Psoas muscle (tissue), 8 donors: ENCODE measurements around the gene SERP2. TPM values are rescaled to one million over a fixed set of nuclear protein-coding genes. Genes with fewer than 3 reads are reported as not detected.

Source experiments
- ATAC-seq, 4 donors: fragments of 200-7000 bp; cut with Tn5 transposase; one replicate each; pipeline ENCODE4 v1.9.1; 2020; ENCODE audit warnings: moderate library complexity in 3 of 4, mild to moderate bottlenecking in 2 of 4
- DNase-seq, 2 donors: peaks; one replicate each; pipeline ENCODE4 v3.0.0-alpha.2; 2020
- H3K27ac ChIP-seq: fragments of 200-600 bp; one replicate; pipeline ENCODE4 v1.8.0; 2022
- H3K27me3 ChIP-seq, 3 donors: fragments of 200-600 bp in 1 of 3; one replicate each; pipeline versions ENCODE4 v1.6.1 to v1.8.0; 2013 to 2022; ENCODE audit warnings: low read length in 2 of 3, mild to moderate bottlenecking in 2 of 3, moderate library complexity in 1 of 3; ENCODE audit not compliant: insufficient read depth in 3 of 3
- H3K36me3 ChIP-seq, 2 donors: fragments of 200-600 bp in 1 of 2; one replicate each; pipeline versions ENCODE4 v1.6.1 to v1.8.0; 2013 to 2022; ENCODE audit warnings: low read depth in 1 of 2, mild to moderate bottlenecking in 1 of 2, moderate library complexity in 1 of 2; ENCODE audit not compliant: insufficient read depth in 1 of 2
- H3K4me1 ChIP-seq: fragments of 200-600 bp; one replicate; pipeline ENCODE4 v1.8.0; 2022
- H3K4me3 ChIP-seq: fragments of 200-600 bp; one replicate; pipeline ENCODE4 v1.8.0; 2022; ENCODE audit warnings: mild to moderate bottlenecking
- H3K9me3 ChIP-seq: fragments of 200-600 bp; one replicate; pipeline ENCODE4 v1.8.0; 2022
- WGBS, 3 donors: extraction: QIAGEN DNeasy Blood & Tissue Kit; methylation state at CpG; one replicate each; pipeline versions ENCODE4 v1.1.6 to v1.1.7; 2013; 5-methylcytosine and 5-hydroxymethylcytosine counted together
- intact Hi-C, 2 donors: fragments of 100-400 bp; cut with DNase I; formaldehyde crosslinking; loops; one replicate each; pipeline versions ENCODE4 v1.11.0 to v1.14.2; 2022
- polyA plus RNA-seq, 3 donors: library from polyadenylated mRNA; stranded (reverse); fragments of 200-250 nt; gene quantifications; one replicate each; pipeline ENCODE4 v1.2.3, GENCODE V29; 2013
- total RNA-seq, 4 donors: library from RNA; stranded (reverse); fragmentation: NEBNext Ultra II Directional in 2 of 4; extraction: Animal tissue kit (Norgen Biotek cat#: 25700) in 2 of 4; gene quantifications; one replicate each; pipeline versions ENCODE4 v1.2.1 to v1.2.4, GENCODE V29; 2021 to 2023
- TF ChIP-seq, protein P1 (sequence below): fragments of 200-600 bp; IDR thresholded peaks from one replicate; pipeline ENCODE4 v1.8.0; 2022; ENCODE audit warnings: antibody characterized with exemption
- donor health status: healthy with polysubstance abuse.
- donor health status: DM: no; HTN: no; CAD: no; lungs with moderate emphysema.
- donor health status: Bipolar disorder and iron deficiency.
- donor health status: healthy.
- donor health status: DM: yes; HTN: yes; CAD: no.
- donor health status: DM: no; HTN: no; CAD: no.
- donor health status: DM: no; HTN: no; CAD: no.
- donor health status: DM: yes; HTN: yes; CAD: no.

Gene SERP2
- total and polyA plus RNA-seq, 7 donors: 0.57 to 1.8 (median 1.1) TPM

DNA sequence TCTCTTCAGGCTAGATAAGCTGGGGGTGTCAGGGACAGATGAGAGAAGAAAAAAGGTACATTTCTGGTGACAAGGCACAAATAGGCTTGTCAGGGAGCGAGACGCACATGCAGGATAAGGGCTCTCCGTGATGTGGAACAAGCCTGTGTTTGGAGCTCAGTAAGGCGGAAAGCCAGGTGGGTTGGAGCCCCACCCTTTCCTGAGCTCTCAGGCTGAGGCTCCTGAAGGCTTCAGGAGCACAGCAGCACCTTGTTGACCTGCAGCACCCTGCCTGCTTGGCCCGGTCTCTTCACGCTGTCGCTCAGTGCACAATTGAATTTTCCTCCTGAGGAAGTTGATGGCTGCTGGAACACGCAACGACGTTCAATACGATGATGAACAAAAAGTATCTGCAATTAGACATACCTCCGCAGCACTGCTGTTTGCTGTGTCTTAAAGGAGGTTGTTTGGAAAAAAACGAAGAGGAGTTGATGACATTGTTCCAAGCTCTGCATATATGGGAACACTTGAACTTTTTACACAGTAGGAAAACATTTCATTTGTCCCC, 29.3 kb downstream of the SERP2 start:
- WGBS, 3 donors: 80 to 85% (median 84%) methylated on average over 13 of the region's 13 CpGs

DNA sequence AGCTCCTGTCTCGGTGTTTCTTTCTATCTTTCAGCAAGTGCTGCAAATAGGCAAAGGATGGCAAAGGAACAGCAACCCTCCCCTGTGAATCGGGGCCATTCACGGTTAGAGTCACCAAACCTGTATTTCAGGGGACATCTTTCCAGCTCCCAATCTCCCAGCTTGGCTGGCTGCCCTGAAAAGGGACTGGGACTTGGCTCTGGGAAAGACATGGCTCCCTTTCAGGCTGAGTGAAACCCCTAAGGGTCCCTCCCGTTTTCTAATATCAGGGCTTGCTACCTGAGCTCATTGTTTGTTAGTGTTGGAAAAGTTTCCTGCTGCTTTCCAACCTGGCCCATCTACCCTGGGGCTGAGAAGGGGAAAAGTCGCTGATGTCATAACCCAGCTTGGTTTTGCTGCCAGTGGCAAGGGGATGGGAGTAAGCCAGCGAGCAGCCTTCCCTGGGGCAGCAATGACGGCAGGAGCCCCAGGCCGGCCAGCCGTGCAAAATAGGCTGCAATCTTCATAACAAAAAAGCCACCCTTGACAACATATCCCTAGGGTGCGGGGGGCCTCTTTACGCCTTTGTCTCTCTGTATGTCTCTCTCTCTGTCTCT, 29.9 kb downstream of the SERP2 start:
- Histone ChIP-seq H3K27ac (no peak overlapping the region), H3K4me3 (no peak overlapping the region), H3K9me3 (no peaks in the 10 kb centered on the region), H3K27me3 (no peaks in the 10 kb centered on the region), H3K4me1 (no peaks in the 10 kb centered on the region), H3K36me3 (no peaks in the 10 kb centered on the region)
- ATAC-seq: peak in 1 of 4 donors; percentile 11
- TF ChIP-seq, protein P1, sequence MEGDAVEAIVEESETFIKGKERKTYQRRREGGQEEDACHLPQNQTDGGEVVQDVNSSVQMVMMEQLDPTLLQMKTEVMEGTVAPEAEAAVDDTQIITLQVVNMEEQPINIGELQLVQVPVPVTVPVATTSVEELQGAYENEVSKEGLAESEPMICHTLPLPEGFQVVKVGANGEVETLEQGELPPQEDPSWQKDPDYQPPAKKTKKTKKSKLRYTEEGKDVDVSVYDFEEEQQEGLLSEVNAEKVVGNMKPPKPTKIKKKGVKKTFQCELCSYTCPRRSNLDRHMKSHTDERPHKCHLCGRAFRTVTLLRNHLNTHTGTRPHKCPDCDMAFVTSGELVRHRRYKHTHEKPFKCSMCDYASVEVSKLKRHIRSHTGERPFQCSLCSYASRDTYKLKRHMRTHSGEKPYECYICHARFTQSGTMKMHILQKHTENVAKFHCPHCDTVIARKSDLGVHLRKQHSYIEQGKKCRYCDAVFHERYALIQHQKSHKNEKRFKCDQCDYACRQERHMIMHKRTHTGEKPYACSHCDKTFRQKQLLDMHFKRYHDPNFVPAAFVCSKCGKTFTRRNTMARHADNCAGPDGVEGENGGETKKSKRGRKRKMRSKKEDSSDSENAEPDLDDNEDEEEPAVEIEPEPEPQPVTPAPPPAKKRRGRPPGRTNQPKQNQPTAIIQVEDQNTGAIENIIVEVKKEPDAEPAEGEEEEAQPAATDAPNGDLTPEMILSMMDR: no peak
- DNase-seq: no peak
- intact Hi-C loops: no loop called here
- 53 to 64% (median 60%) methylated on average over 11 of the region's 11 CpGs for WGBS, 3 donors

More for the DNA sequence above, 29.3 kb downstream of the SERP2 start:
- no peak overlapping the region for H3K27ac ChIP-seq
- intact Hi-C loops: no loop called here
- H3K27me3 ChIP-seq: no peaks in the 10 kb centered on the region
- no peaks in the 10 kb centered on the region for H3K36me3 ChIP-seq
- no peaks in the 10 kb centered on the region for H3K4me1 ChIP-seq
- DNase-seq (no peak), ATAC-seq (no peak)
- TF ChIP-seq, protein P1: no peak
- H3K9me3 ChIP-seq: no peaks in the 10 kb centered on the region
- no peak overlapping the region for H3K4me3 ChIP-seq

DNA sequence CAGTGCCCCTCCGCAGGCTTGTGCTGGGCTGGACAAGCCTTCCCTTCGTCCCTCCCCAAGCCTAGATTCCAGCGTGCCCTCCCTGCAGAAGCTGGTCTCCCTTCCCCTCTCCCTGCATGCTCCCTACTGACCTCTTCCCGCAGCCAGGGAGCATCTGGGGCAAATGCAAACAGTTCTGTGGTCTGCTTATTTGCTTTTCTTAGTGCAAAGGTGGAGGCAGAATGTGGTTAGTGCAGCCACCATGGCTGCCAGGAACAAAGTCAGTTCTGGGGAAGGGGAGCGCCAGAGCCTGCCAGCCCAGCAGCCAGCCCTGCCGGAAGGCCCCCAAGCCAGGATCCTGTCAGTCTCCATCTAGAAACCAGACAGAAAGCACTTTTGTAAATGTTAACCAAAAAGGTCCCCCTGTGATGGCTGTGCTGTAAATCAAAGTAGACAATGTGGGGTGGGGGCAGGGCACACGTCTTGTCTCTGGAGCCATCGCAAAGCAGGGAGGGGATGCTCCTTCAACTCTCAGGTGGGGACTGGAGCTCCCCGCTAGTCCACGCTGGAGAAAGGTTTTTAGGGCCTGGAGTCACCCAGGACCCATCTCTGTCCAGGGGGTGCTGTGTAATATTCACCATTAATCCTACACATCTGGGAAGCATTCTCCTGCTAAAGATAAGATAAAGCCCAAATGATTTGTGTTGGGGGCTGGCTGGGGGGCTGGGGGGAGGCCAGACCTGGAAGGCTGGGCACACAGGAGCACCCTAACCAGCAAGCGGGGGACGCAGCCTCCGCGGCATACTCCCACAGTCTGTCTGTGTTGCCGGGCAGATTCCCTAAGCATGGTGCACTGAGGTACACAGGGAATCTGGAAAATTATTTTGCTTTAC, 30.9 kb downstream of the SERP2 start:
- intact Hi-C loops: no loop called here
- DNase-seq: no peak
- H3K9me3 ChIP-seq: no peaks in the 10 kb centered on the region
- no peak for ATAC-seq
- no peaks in the 10 kb centered on the region for H3K4me1 ChIP-seq
- TF ChIP-seq, protein P1: no peak
- WGBS, 3 donors: 74 to 82% (median 79%) methylated on average over 15 of the region's 15 CpGs
- no peak overlapping the region for H3K4me3 ChIP-seq
- H3K36me3 ChIP-seq: no peaks in the 10 kb centered on the region
- H3K27ac ChIP-seq: no peak overlapping the region
- H3K27me3 ChIP-seq: no peaks in the 10 kb centered on the region

DNA sequence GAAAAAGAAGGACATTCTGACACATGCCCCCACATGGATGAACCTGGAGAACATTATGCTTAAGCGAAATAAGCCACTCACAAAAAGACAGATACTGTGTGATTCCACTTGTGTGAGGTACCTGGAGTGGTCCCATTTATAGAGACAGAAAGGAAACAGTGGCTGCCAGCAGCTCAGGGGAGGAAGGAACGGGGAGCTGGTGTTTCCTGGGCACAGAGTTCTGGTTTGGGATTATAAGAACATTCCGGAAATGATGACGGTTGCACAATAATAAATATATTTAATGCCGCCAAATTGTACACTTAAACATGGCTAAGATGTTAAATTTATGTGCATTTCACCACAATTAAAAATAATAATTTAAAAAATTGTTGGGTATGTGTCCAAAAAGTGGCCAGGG, 33.0 kb downstream of the SERP2 start:
- H3K36me3 ChIP-seq: no peaks in the 10 kb centered on the region
- WGBS, 3 donors: 72 to 82% (median 78%) methylated on average over 5 of the region's 5 CpGs
- no peak for ATAC-seq
- H3K27ac ChIP-seq: no peak overlapping the region
- no peaks in the 10 kb centered on the region for H3K9me3 ChIP-seq
- no peak overlapping the region for H3K4me3 ChIP-seq
- no peaks in the 10 kb centered on the region for H3K27me3 ChIP-seq
- no peaks in the 10 kb centered on the region for H3K4me1 ChIP-seq
- no peak for DNase-seq
- intact Hi-C loops: no loop called here
- TF ChIP-seq, protein P1: no peak
